Activated CD8-positive, alpha-beta memory T cell treated with anti-CD3 and anti-CD28 coated beads for 4 hours (primary cell): ENCODE data around the gene SERPINA3.
"Not testable (repeated sequence)": the region's sequence is repeated elsewhere in the genome, so short reads cannot be mapped to it uniquely, and the experiment has no call there.

Experiments
- DNase-seq, 2 donors: peaks; one replicate each; pipeline ENCODE4 v3.0.0-alpha.2; 2020; ENCODE audit warnings: low read depth in 2 of 2

The SERPINA3 gene

DNA sequence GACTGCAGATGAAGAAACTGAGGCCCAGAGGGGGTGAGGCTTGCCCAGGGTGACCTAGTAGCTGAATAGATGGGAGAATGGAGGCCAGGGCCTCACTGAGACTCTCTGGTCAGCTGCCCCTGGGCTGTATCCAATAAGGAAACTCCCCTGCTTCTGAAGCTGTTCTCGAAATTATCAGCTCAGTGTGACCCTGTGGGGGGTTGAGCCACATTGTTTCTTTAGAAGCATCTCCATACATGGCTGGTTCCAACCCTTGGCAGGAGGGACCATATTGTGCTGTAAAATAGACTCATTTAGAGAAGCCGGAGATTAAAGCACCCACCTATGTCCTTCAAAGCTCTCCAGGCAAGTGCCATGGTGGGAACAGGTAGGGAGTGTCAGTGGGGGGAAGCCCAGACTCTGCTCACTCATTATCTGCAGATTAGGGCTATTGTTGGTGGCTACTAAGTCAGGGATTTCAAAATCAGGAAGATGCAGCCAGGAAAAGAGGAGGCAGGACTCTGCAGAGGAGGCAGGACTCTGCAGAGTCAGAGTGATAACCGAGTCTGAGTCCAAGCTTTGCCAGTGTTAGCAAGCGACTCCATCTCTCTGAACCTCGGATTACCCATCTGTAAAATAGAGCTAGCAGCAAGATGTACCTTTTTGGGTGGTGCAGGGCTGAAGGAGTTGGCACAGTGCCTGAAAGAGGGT, 27.5 kb upstream of the SERPINA3 start:
- DNase-seq: no peak

- DNase-seq: no peak
Observed at GRCh38 chr14:94586635-94587034, 25.6 kb upstream of the SERPINA3 start.

DNA sequence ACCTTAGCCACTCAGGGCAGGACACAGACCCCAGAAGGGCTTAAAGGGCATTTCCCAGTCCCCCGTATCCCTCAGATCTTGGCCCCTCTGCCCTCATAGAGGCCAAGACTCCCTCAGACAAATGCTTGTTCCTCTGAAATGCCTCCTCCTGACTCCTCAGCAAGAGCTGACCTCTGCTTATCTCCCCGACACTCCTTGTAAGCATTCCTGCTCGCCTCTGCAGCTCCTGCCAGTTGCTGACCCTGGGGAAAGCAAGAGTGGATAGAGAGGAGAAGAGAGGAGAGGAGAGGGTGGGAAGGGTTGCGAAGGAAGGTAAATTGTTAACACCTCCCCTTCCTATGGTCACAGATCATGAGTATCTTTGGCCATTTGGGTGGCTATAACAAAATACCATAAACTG, 23.9 kb upstream of the SERPINA3 start:
- DNase-seq: no peak

DNA sequence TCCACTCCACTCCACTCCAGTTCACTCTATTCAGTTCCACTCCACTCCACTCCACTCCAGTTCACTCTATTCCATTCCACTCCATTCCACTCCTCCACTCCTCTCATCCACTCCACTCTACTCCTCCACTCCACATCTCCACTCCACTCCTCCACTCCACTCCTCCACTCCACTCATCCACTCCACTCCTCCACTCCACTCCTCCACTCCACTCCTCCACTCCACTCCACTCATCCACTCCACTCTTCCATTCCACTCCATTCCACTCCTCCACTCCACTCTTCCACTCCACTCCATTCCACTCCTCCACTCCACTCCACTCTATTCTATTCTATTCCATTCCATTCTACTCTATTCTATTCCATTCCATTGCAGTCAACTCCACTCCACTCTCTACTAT, 21.1 kb upstream of the SERPINA3 start:
- DNase-seq: no peak

DNA sequence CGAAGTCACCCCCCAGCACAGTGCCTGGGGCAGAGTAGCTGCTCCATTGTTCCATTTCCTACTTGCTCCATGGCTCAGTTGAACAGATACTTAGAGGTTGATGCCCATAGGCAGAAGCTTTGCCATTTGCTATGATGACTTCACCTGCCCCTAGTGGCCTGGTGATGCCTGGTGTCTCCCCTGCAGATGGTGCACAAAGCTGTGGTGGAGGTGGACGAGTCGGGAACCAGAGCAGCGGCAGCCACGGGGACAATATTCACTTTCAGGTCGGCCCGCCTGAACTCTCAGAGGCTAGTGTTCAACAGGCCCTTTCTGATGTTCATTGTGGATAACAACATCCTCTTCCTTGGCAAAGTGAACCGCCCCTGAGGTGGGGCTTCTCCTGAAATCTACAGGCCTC, 20.3 kb upstream of the SERPINA3 start:
- DNase-seq: no peak

- DNase-seq: no peak
Observed at GRCh38 chr14:94592457-94592856, 19.7 kb upstream of the SERPINA3 start.

DNA sequence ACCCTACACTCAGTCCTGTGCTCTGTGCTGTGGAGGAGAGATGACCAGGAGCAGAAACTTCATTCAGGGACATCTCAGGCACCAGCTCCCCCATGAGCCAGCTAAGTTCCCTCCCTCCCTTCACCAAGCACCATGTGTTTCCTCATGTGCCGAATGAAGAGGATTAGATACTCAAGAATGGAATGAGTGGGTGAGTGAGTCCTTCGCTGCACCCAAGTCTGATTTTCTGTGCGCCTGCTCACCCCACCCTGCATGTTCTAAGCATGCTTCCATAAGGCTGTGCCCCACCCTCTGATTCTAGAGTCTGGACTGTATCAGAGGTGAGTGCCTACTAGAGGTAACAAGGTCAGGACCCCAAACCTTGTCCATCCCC, 18.8 kb upstream of the SERPINA3 start:
- DNase-seq: no peak

- no peak for DNase-seq
Observed at GRCh38 chr14:94593749-94594431, 18.3 kb upstream of the SERPINA3 start.

GRCh38 chr14:94594441-94594840, 17.8 kb upstream of the SERPINA3 start:
- no peak for DNase-seq

GRCh38 chr14:94595912-94596311, 16.3 kb upstream of the SERPINA3 start:
- no peak for DNase-seq

GRCh38 chr14:94596361-94596760, 15.8 kb upstream of the SERPINA3 start:
- no peak for DNase-seq

DNA sequence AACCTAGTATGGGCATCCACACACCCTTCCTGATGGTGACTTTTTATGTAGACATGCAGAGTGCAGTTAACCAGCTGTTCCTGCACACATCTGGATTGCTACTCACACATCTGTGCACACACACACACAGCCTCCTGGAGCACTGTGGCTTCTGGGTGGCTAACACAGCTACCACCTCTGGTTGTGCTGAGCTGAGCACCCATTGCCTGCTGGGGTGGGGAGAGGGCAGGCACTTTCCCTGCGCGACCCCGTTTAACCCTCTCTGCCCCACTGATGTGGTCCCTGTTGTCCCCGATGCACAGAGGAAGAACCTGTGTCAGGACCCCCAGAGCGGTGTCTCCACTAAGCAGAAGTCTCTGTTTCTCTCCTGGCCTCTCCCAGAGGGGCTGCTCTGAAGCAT, 14.4 kb upstream of the SERPINA3 start:
- no peak for DNase-seq

DNA sequence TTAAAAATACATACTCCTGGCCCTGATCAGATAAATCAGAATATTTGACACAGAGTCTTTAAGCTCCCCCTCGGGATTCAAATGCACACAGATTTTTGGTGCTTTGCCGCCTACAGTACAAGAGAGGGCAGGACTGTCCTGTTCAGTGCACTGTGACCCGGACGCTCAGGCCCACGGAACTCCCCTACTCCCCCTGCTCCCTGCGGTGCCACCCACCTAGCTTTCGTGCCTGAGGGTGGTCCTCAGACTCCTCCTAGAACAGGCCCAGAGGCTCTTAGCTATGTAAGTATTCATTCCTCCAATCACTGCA, 13.7 kb upstream of the SERPINA3 start:
- DNase-seq: no peak

GRCh38 chr14:94598816-94599655, 13.2 kb upstream of the SERPINA3 start:
- DNase-seq: no peak

- DNase-seq: no peak
Observed at GRCh38 chr14:94599656-94600004, 12.6 kb upstream of the SERPINA3 start.

DNA sequence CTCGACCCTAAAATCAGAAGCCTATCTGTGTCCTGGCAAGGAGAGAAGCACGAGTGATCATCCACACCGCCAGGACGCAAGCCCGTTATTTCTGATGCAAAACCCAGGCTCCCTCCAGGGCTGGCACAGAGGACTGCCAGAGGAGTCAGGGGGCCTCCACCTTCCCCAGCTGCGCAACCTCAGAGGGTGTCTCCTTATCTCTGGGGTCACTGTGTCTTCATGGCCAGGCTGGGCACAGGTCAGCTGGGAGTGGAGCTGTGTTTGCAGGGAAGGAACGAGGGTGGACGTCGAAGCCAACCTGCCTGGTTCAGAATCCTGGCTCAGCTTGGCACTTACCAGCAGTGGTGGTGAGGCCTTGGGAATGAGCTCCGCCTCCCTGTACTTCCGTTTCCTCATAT, 12.0 kb upstream of the SERPINA3 start:
- DNase-seq: no peak

DNA sequence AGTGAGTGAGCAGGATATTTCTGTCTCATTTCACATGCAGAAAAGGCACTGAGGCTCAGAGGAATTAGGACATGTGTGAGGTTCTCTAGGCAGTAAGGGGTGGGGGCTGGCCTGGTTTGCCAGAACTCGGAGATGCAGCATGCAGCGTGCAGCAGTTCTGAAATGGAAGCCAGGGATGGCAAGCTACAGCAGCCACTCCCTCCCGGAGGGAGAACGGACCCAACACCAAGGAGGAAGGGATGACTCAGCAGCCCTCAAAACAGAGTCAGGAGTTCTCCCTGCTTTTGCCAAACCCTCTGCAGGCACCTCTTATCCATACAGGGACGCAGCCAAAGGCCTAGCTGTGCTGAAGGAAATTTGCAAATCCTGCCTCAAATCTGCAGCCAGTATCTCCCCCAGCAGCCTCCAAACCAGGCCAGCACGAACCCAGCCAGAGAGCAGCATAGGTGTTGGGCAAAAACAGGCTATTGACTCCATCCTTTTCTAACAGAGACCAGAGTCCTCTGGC, 10.3 kb upstream of the SERPINA3 start:
- DNase-seq: no peak

DNA sequence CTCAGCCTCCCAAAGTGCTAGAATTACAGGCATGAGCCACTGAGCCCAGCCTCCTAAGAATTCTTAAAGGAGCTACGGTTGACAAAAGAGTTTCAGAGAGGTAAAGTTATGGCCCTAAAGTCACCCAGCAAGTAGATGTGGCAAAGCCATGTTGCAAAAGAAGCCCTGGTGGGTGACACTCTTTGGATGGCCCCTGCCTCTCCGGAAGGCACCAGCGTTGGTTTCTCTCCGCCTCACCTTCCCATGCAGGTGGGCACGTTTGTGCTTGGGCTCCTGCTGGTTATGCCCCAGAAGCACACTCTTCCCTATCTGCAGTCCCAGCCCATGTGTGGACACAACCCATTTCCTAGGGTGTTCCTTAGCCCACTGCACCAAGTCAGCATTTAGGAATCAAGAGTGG, 9.5 kb upstream of the SERPINA3 start:
- no peak for DNase-seq

- DNase-seq: no peak
Observed at GRCh38 chr14:94605361-94605760, 6.8 kb upstream of the SERPINA3 start.

- not testable (repeated sequence) for DNase-seq
Observed at GRCh38 chr14:94608966-94609365, 3.2 kb upstream of the SERPINA3 start.

DNA sequence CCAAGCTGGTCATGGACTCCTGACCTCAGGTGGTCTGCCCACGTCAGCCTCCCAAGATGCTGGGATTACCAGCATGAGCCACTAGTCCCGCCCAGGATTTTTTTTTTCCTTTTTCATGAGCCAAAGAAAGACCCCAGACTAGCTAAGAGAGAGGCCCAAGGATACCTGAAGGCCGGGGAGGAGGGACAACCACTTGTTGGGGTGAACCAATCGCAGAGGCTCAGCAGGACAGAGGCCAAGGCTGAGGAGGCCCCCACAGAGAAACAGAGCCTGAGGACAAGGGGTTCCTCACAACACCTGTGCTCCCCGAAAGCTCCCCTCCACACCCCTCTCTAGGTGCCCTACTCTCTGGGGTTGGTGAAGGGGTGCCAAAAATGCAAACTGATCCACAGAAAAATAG, 1.0 kb upstream of the SERPINA3 start:
- DNase-seq: no peak

DNA sequence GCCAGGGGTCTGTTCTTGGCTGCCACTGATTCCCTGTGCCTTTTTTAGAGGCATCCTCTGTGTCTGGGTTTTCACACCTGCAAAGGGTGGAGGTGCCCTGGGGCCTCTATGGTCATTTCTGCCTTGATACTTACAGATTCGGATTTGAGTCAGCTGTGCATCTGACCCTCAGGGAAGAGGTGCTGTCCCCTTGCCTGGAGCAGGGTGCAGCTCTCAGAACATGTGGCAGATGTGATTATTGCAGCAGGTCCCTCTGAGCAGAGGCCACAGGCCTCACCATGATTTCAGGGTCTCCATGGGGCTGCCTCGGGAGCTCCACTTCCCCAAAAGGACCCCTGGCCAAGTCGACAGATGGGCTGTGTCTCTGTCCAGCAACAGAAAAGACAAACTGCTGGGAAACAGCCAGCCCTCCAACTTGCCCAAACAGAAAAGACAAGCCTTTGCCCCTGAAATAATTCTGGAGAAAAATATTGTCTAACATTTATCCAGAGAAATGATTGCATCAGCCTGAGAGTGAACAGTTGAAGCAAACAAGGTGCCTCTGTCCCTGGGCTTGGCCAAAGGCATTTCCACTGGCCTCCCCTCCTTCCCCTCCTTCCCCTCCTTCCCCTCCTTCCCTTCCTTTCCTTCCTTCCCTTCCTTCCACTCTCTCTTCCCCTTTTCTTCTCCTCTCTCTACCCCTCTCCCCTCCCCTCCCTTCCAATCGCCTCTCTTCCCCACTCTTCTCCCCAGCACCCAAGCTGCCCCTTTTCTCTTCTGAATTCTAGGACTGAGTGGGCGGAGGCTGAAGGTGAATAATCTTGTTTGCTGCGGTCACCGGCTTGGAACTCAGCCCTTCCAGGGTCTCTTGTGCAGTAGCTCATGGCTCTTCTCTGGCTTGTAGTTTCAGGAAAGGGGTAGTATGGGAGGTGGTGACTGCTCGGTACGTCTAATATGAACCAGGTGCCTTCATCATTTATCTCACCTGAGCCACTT, 676 bp downstream of the SERPINA3 start:
- DNase-seq: no peak
